ENCODE data around the gene CDK3.

DNA sequence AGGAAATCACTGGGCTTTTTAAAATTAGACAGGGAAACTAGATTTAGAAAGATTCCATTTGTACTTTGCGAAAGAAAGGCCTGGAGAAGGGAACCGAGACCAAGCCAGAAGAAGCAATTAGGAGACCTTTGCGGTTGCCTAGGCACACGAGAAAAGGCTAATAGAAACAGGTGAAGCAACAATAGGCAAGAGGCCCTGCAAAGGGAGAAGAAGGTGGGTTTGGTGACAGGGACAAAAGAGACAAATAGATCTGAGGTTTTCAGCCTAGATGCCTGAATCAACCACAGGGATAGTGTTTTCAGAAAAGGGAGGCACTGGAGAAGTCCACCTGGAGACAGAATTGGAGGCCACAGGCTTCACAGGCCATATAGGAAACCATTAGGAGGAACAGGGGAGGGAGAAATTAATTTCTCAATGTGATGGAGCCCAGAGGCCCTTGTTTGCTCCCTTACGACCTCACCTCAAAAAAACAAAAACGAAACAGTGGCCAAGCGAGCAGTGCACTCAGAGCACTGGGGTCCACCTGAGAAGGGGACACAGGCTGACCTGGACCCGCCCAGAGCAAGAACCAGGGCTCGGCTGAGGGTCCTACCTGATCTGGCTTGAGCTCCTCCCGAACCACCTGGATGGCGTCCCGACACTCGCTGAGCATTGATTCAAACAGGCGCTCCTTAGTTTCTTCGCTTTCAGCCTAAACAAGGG lies 49.3 kb downstream of the CDK3 start:
- TF ChIP-seq TAF1 (IDR thresholded peaks at IDR 0.05; ENCODE audit: low read depth) (no peak), TCF12 (IDR thresholded peaks at IDR 0.05; ENCODE audit: low read depth) (no peak), RAD21 (IDR thresholded peaks at IDR 0.05; ENCODE audit: low read depth) (no peak), YY1 (IDR thresholded peaks at IDR 0.05; ENCODE audit: low read depth) (no peak), EP300 (IDR thresholded peaks at IDR 0.05; ENCODE audit: borderline replicate concordance) (no peak), TEAD4 (IDR thresholded peaks at IDR 0.05) (no peak), FOXM1 (IDR thresholded peaks at IDR 0.05; ENCODE audit: borderline replicate concordance, low read depth) (no peak), NFIC (IDR thresholded peaks at IDR 0.05) (no peak), EGR1 (IDR thresholded peaks at IDR 0.05) (no peak), CREB1 (IDR thresholded peaks at IDR 0.05; ENCODE audit: low read depth) (no peak), CEBPB (IDR thresholded peaks at IDR 0.05) (no peak)
- TF ChIP-seq, protein P1, sequence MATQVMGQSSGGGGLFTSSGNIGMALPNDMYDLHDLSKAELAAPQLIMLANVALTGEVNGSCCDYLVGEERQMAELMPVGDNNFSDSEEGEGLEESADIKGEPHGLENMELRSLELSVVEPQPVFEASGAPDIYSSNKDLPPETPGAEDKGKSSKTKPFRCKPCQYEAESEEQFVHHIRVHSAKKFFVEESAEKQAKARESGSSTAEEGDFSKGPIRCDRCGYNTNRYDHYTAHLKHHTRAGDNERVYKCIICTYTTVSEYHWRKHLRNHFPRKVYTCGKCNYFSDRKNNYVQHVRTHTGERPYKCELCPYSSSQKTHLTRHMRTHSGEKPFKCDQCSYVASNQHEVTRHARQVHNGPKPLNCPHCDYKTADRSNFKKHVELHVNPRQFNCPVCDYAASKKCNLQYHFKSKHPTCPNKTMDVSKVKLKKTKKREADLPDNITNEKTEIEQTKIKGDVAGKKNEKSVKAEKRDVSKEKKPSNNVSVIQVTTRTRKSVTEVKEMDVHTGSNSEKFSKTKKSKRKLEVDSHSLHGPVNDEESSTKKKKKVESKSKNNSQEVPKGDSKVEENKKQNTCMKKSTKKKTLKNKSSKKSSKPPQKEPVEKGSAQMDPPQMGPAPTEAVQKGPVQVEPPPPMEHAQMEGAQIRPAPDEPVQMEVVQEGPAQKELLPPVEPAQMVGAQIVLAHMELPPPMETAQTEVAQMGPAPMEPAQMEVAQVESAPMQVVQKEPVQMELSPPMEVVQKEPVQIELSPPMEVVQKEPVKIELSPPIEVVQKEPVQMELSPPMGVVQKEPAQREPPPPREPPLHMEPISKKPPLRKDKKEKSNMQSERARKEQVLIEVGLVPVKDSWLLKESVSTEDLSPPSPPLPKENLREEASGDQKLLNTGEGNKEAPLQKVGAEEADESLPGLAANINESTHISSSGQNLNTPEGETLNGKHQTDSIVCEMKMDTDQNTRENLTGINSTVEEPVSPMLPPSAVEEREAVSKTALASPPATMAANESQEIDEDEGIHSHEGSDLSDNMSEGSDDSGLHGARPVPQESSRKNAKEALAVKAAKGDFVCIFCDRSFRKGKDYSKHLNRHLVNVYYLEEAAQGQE (IDR thresholded peaks at IDR 0.05; ENCODE audit: low read depth) = no peak
- TF ChIP-seq, protein P2, sequence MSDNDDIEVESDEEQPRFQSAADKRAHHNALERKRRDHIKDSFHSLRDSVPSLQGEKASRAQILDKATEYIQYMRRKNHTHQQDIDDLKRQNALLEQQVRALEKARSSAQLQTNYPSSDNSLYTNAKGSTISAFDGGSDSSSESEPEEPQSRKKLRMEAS (IDR thresholded peaks at IDR 0.05) = no peak
- TF ChIP-seq, protein P3, sequence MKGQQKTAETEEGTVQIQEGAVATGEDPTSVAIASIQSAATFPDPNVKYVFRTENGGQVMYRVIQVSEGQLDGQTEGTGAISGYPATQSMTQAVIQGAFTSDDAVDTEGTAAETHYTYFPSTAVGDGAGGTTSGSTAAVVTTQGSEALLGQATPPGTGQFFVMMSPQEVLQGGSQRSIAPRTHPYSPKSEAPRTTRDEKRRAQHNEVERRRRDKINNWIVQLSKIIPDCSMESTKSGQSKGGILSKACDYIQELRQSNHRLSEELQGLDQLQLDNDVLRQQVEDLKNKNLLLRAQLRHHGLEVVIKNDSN (IDR thresholded peaks at IDR 0.05) = no peak

Measured in Ishikawa (cell line).